Hepatocyte (in vitro differentiated cells): ENCODE measurements around the gene CDK14.

Experiments used
- CTCF ChIP-seq: fragments of 200-600 bp; sonication (generic); IDR thresholded peaks from 2 replicates; pipeline ENCODE4 v1.5.1; 2016; ENCODE audit warnings: antibody characterized with exemption, mild to moderate bottlenecking; ENCODE audit not compliant: poor library complexity
- EZH2 ChIP-seq: fragments of 200-600 bp; sonication (generic); IDR thresholded peaks from 2 replicates; pipeline ENCODE4 v1.6.1; 2016; ENCODE audit warnings: antibody characterized with exemption, mild to moderate bottlenecking, borderline replicate concordance
- EZH2phosphoT487 ChIP-seq: fragments of 200-600 bp; sonication (generic); IDR thresholded peaks from one replicate; pipeline ENCODE4 v1.6.1; 2018; ENCODE audit warnings: antibody characterized with exemption, mild to moderate bottlenecking, low read depth, moderate library complexity; ENCODE audit not compliant: unreplicated experiment, severe bottlenecking

GRCh38 chr7:90984692-90985091 is 388.6 kb downstream of the CDK14 start:
- TF ChIP-seq CTCF: no peak
- TF ChIP-seq EZH2phosphoT487: no peak
- no peak for TF ChIP-seq EZH2
